HCT116 (cell line): ENCODE data around the gene ASS1. TPM values are rescaled to one million over a fixed set of nuclear protein-coding genes. Genes with fewer than 3 reads are reported as not detected.

ENCODE experiments used
- ATAC-seq: fragments of 200-7000 bp; cut with Tn5 transposase; 2 replicates; pipeline ENCODE4 v1.9.1; 2020; ENCODE audit warnings: mild to moderate bottlenecking, moderate library complexity
- BruUV-seq: library from RNA; stranded (reverse); fragments of 400-500 nt; replicated peaks from 2 replicates; lab custom pipeline; 2021; lab: Mats Ljungman, UMichigan
- CTCF ChIA-PET: fragments of 300-600 bp; sonication (Branson Sonifier 250); formaldehyde crosslinking; loops from one replicate; lab custom pipeline; 2021; ENCODE audit warnings: antibody characterized with exemption; lab: Charles Lee
- POLR2A ChIA-PET: fragments of 300-600, 350-600 bp; sonication (Branson Sonifier 250); formaldehyde crosslinking; loops from one replicate; lab custom pipeline; 2021; ENCODE audit warnings: antibody characterized with exemption; lab: Charles Lee
- RAD21 ChIA-PET, 2 experiments: fragments of 300-600 bp; sonication (Branson Sonifier 250); formaldehyde crosslinking; loops; one replicate each; lab custom pipeline; 2023; ENCODE audit warnings: low total read pairs in 2 of 2; ENCODE audit not compliant: uncharacterized antibody in 2 of 2, unreplicated experiment in 2 of 2, low non-redundant PET in 1 of 2; lab: Charles Lee
- DNase-seq: peaks from one replicate; pipeline ENCODE4 v3.0.0-alpha.2; 2010; ENCODE audit warnings: low read depth, low spot score
- H2AFZ ChIP-seq: fragments of 200-600 bp; shearing (Covaris generic), sonication (generic); 2 replicates; pipeline ENCODE4 v1.6.1; 2017; ENCODE audit warnings: low read depth, mixed run types, mixed read lengths, antibody characterized with exemption, low read length; ENCODE audit not compliant: poor library complexity, severe bottlenecking
- H3K27ac ChIP-seq: 2 replicates; pipeline ENCODE4 v1.5.1; 2012; ENCODE audit warnings: low read depth, low read length
- H3K27me3 ChIP-seq: fragments of 200-600 bp; sonication (generic); 2 replicates; pipeline ENCODE4 v1.6.1; 2016; ENCODE audit warnings: mixed run types, low read length, mixed read lengths; ENCODE audit not compliant: insufficient read depth
- H3K36me3 ChIP-seq, 2 experiments: fragments of 200-500 bp in 1 of 2; fragments of 200-600 bp in 1 of 2; sonication (Bioruptor generic) in 1 of 2; sonication (generic) in 1 of 2; 2 replicates each; pipeline versions ENCODE4 v1.5.1 to v1.6.1; 2014 to 2016; ENCODE audit warnings: low read length in 2 of 2, inconsistent platforms in 1 of 2, mixed read lengths in 1 of 2, mixed run types in 1 of 2; ENCODE audit not compliant: insufficient read depth in 2 of 2, control insufficient read depth in 1 of 2
- H3K4me1 ChIP-seq, 2 experiments: fragments of 200-600 bp in 1 of 2; sonication (generic) in 1 of 2; 2 replicates each; pipeline versions ENCODE4 v1.5.1 to v1.6.1; 2012 to 2017; ENCODE audit warnings: low read length in 2 of 2, inconsistent platforms in 1 of 2, mild to moderate bottlenecking in 1 of 2, mixed read lengths in 1 of 2, mixed run types in 1 of 2, moderate library complexity in 1 of 2; ENCODE audit not compliant: insufficient read depth in 2 of 2, control insufficient read depth in 1 of 2
- H3K4me2 ChIP-seq: fragments of 200-600 bp; sonication (generic); 2 replicates; pipeline ENCODE4 v1.6.1; 2017; ENCODE audit warnings: mixed run types, low read length, mixed read lengths
- H3K4me3 ChIP-seq, 2 experiments: fragments of 200-600 bp in 1 of 2; sonication (generic) in 1 of 2; replicated peaks in 1 of 2; 2 replicates each; pipeline ENCODE4 v1.5.1; 2011 to 2016; ENCODE audit warnings: low read length in 2 of 2, control low read depth in 1 of 2, low read depth in 1 of 2, mild to moderate bottlenecking in 1 of 2, mixed read lengths in 1 of 2, mixed run types in 1 of 2
- H3K79me2 ChIP-seq: fragments of 200-600 bp; sonication (generic); 2 replicates; pipeline ENCODE4 v1.6.1; 2017; ENCODE audit warnings: mild to moderate bottlenecking, mixed run types, low read length, moderate library complexity, mixed read lengths; ENCODE audit not compliant: insufficient read depth
- H3K9ac ChIP-seq: fragments of 200-600 bp; sonication (generic); 2 replicates; pipeline ENCODE4 v1.6.1; 2016; ENCODE audit warnings: low read length, mixed read lengths
- H3K9me2 ChIP-seq: fragments of 200-600 bp; sonication (generic), shearing (Covaris generic); 2 replicates; pipeline ENCODE4 v1.6.1; 2017; ENCODE audit warnings: mixed run types, mild to moderate bottlenecking, moderate library complexity; ENCODE audit not compliant: insufficient read depth
- H3K9me3 ChIP-seq, 2 experiments: fragments of 200-500 bp in 1 of 2; fragments of 200-600 bp in 1 of 2; sonication (Bioruptor generic) in 1 of 2; sonication (generic) in 1 of 2; 2 replicates each; pipeline ENCODE4 v1.6.1; 2014 to 2017; ENCODE audit warnings: low read length in 2 of 2, mixed read lengths in 2 of 2, inconsistent platforms in 1 of 2, low read depth in 1 of 2, mild to moderate bottlenecking in 1 of 2, mixed run types in 1 of 2, moderate library complexity in 1 of 2; ENCODE audit not compliant: control insufficient read depth in 1 of 2, insufficient read depth in 1 of 2
- H4K20me1 ChIP-seq: fragments of 200-600 bp; sonication (generic), shearing (Covaris generic); 2 replicates; pipeline ENCODE4 v1.6.1; 2017; ENCODE audit warnings: mixed run types, mild to moderate bottlenecking, moderate library complexity; ENCODE audit not compliant: insufficient read depth
- CBX3 ChIP-seq: IDR thresholded peaks from 2 replicates; pipeline ENCODE4 v1.6.1; 2012; ENCODE audit warnings: low read depth
- EGR1 ChIP-seq: IDR thresholded peaks from 2 replicates; pipeline ENCODE4 v1.6.1; 2012; ENCODE audit warnings: low read depth
- ELF1 ChIP-seq: IDR thresholded peaks from 2 replicates; pipeline ENCODE4 v1.6.1; 2012; ENCODE audit warnings: low read depth, borderline replicate concordance
- EZH2 ChIP-seq: fragments of 200-600 bp; sonication (generic); IDR thresholded peaks from 2 replicates; pipeline ENCODE4 v1.6.1; 2017; ENCODE audit warnings: antibody characterized with exemption, mixed run types
- EZH2phosphoT487 ChIP-seq: fragments of 200-600 bp; IDR thresholded peaks from 2 replicates; pipeline ENCODE4 v1.6.1; 2018; ENCODE audit warnings: antibody characterized with exemption, borderline replicate concordance
- FOSL1 ChIP-seq: IDR thresholded peaks from 2 replicates; pipeline ENCODE4 v1.6.1; 2012; ENCODE audit warnings: low read depth
- JUND ChIP-seq: IDR thresholded peaks from 2 replicates; pipeline ENCODE4 v1.6.1; 2012
- POLR2AphosphoS5 ChIP-seq: IDR thresholded peaks from 2 replicates; pipeline ENCODE4 v1.6.1; 2011; ENCODE audit warnings: mild to moderate bottlenecking, low read depth, low read length, moderate library complexity
- RAD21 ChIP-seq: IDR thresholded peaks from 2 replicates; pipeline ENCODE4 v1.6.1; 2012; ENCODE audit warnings: low read depth, mild to moderate bottlenecking
- SIN3A ChIP-seq: IDR thresholded peaks from 2 replicates; pipeline ENCODE4 v1.6.1; 2012; ENCODE audit warnings: low read depth
- SP1 ChIP-seq: IDR thresholded peaks from 2 replicates; pipeline ENCODE4 v1.6.1; 2012; ENCODE audit warnings: low read depth
- SRF ChIP-seq: IDR thresholded peaks from 2 replicates; pipeline ENCODE4 v1.6.1; 2012; ENCODE audit warnings: low read depth
- TCF7L2 ChIP-seq: IDR thresholded peaks from 2 replicates; pipeline ENCODE4 v1.7.0; 2011; ENCODE audit warnings: borderline replicate concordance, inconsistent platforms; ENCODE audit not compliant: insufficient read depth, insufficient read length; ENCODE audit errors: extremely low read depth
- YY1 ChIP-seq: IDR thresholded peaks from 2 replicates; pipeline ENCODE4 v1.6.1; 2011; ENCODE audit warnings: low read length, low read depth, moderate library complexity, mild to moderate bottlenecking; ENCODE audit not compliant: insufficient replicate concordance; ENCODE audit errors: extremely low read depth
- ZFX ChIP-seq: fragments of 450-650 bp; IDR thresholded peaks from 2 replicates; pipeline ENCODE4 v1.6.1; 2017
- ZNF274 ChIP-seq: fragments of 200-500 bp; sonication (Bioruptor generic); IDR thresholded peaks from 2 replicates; pipeline ENCODE4 v1.6.1; 2014; ENCODE audit warnings: mild to moderate bottlenecking, low read depth, low read length, inconsistent platforms
- intact Hi-C: fragments of 100-400 bp; cut with micrococcal nuclease; formaldehyde crosslinking; loops from 2 replicates; pipeline ENCODE4 v1.10.0; 2022
- total RNA-seq: library from RNA; stranded (reverse); gene quantifications from one replicate; pipeline ENCODE4 v1.2.1, GENCODE V29; 2021; ENCODE audit not compliant: unreplicated experiment
- TF ChIP-seq, protein P1 (sequence below): IDR thresholded peaks from 2 replicates; pipeline ENCODE4 v1.6.1; 2012
- TF ChIP-seq, protein P2 (sequence below), 3 experiments: fragments of 200-600 bp in 1 of 3; sonication (generic) in 1 of 3; IDR thresholded peaks in 2 of 3; conservative IDR thresholded peaks in 1 of 3; 2 replicates each; pipeline ENCODE4 v1.5.1; 2012 to 2017; ENCODE audit warnings: low read depth in 2 of 3, low read length in 2 of 3, antibody characterized with exemption in 1 of 3, borderline replicate concordance in 1 of 3, control low read depth in 1 of 3, mild to moderate bottlenecking in 1 of 3, mixed read lengths in 1 of 3, mixed run types in 1 of 3, moderate library complexity in 1 of 3; ENCODE audit not compliant: insufficient read depth in 1 of 3
- TF ChIP-seq, protein P3 (sequence below): IDR thresholded peaks from 2 replicates; pipeline ENCODE4 v1.6.1; 2012; ENCODE audit warnings: low read depth
- TF ChIP-seq, protein P4 (sequence below): IDR thresholded peaks from 2 replicates; pipeline ENCODE4 v1.6.1; 2012

ASS1 gene
- total RNA-seq, 1 experiment from 2014 or later: 92.6 TPM

GRCh38 chr9:130414081-130414731, 30.6 kb upstream of the ASS1 start:
- Histone ChIP-seq H3K27me3 (no peaks in the 10 kb centered on the region), H2AFZ (no peak overlapping the region), H3K4me2 (no peak overlapping the region), H3K9me3 (no peaks in the 10 kb centered on the region), H3K79me2 (no peaks in the 10 kb centered on the region), H4K20me1 (no peaks in the 10 kb centered on the region), H3K9ac (no peak overlapping the region), H3K9me2 (no peaks in the 10 kb centered on the region), H3K36me3 (no peaks in the 10 kb centered on the region), H3K4me1 (peaks cover 8 to 10% of the 10 kb centered on the region in 2 experiments; a peak in 2 of 4 replicates), H3K27ac (no peak overlapping the region), H3K4me3 (no peak overlapping the region)
- POLR2A ChIA-PET: no interaction called here
- CTCF ChIA-PET: no interaction called here
- RAD21 ChIA-PET: no interaction called here
- no TSS peak for BruUV-seq
- intact Hi-C loops: no loop called here
- DNase-seq: no peak
- peak; percentile 54; the same call in 1 of the 2 replicates for ATAC-seq
- TF ChIP-seq RAD21 (no peak), SRF (no peak), SP1 (no peak), JUND (no peak), CBX3 (no peak), ZFX (no peak), TCF7L2 (no peak), POLR2AphosphoS5 (no peak), EZH2 (no peak), ZNF274 (no peak), EGR1 (no peak), EZH2phosphoT487 (no peak), ELF1 (no peak), YY1 (no peak), FOSL1 (no peak), SIN3A (no peak)
- TF ChIP-seq, protein P1, sequence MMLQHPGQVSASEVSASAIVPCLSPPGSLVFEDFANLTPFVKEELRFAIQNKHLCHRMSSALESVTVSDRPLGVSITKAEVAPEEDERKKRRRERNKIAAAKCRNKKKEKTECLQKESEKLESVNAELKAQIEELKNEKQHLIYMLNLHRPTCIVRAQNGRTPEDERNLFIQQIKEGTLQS: no peak
- TF ChIP-seq, protein P2, sequence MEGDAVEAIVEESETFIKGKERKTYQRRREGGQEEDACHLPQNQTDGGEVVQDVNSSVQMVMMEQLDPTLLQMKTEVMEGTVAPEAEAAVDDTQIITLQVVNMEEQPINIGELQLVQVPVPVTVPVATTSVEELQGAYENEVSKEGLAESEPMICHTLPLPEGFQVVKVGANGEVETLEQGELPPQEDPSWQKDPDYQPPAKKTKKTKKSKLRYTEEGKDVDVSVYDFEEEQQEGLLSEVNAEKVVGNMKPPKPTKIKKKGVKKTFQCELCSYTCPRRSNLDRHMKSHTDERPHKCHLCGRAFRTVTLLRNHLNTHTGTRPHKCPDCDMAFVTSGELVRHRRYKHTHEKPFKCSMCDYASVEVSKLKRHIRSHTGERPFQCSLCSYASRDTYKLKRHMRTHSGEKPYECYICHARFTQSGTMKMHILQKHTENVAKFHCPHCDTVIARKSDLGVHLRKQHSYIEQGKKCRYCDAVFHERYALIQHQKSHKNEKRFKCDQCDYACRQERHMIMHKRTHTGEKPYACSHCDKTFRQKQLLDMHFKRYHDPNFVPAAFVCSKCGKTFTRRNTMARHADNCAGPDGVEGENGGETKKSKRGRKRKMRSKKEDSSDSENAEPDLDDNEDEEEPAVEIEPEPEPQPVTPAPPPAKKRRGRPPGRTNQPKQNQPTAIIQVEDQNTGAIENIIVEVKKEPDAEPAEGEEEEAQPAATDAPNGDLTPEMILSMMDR (IDR thresholded peaks at IDR 0.05 in 2 of 3, conservative IDR thresholded peaks at IDR 0.05 in 1 of 3; ENCODE audit: borderline replicate concordance in 1 of 3, insufficient read depth in 1 of 3, low read depth in 2 of 3, low read length in 2 of 3): no peak
- TF ChIP-seq, protein P3, sequence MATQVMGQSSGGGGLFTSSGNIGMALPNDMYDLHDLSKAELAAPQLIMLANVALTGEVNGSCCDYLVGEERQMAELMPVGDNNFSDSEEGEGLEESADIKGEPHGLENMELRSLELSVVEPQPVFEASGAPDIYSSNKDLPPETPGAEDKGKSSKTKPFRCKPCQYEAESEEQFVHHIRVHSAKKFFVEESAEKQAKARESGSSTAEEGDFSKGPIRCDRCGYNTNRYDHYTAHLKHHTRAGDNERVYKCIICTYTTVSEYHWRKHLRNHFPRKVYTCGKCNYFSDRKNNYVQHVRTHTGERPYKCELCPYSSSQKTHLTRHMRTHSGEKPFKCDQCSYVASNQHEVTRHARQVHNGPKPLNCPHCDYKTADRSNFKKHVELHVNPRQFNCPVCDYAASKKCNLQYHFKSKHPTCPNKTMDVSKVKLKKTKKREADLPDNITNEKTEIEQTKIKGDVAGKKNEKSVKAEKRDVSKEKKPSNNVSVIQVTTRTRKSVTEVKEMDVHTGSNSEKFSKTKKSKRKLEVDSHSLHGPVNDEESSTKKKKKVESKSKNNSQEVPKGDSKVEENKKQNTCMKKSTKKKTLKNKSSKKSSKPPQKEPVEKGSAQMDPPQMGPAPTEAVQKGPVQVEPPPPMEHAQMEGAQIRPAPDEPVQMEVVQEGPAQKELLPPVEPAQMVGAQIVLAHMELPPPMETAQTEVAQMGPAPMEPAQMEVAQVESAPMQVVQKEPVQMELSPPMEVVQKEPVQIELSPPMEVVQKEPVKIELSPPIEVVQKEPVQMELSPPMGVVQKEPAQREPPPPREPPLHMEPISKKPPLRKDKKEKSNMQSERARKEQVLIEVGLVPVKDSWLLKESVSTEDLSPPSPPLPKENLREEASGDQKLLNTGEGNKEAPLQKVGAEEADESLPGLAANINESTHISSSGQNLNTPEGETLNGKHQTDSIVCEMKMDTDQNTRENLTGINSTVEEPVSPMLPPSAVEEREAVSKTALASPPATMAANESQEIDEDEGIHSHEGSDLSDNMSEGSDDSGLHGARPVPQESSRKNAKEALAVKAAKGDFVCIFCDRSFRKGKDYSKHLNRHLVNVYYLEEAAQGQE: no peak
- TF ChIP-seq, protein P4, sequence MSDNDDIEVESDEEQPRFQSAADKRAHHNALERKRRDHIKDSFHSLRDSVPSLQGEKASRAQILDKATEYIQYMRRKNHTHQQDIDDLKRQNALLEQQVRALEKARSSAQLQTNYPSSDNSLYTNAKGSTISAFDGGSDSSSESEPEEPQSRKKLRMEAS: no peak
- TF ChIP-seq, all 23 proteins: peak for 0
